DMS 273 (cell line): Measurements from ENCODE around the gene ANXA10.
"Not testable (repeated sequence)": the region's sequence is repeated elsewhere in the genome, so short reads cannot be mapped to it uniquely, and the experiment has no call there.

Source experiments
- DNase-seq: peaks from one replicate; lab custom pipeline; 2025; ENCODE audit not compliant: unreplicated experiment; lab: John Stamatoyannopoulos, UW

The ANXA10 gene

DNA sequence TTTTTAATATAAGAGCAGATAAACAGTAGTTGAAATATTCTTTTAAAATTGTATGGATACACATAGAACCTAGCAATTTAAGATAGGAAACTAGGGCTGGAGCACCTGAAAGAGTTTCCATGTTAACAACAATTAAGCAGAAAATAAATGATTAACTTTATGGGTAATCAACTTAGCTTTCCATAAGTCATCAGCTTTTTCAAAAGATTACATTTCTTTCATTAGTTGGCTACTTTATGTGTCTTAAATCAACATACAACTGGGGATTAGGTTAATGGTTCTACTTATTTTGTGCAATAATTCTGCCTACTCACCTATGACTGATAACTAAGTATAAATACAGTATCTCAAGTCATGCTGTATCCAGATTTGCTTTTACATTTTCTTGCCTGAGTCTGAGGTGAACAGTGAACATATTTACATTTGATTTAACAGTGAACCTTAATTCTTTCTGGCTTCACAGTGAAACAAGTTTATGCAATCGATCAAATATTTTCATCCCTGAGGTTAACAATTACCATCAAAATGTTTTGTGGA, at the start of gene ANXA10:
Gene ANXA10, plus strand, starts transcription at position 362 of the 537 bp plus-strand sequence. Its CDS starts 164 bp downstream, at position 526.
- no peak for DNase-seq

GRCh38 chr4:168045354-168045753, 47.0 kb upstream of the ANXA10 start:
- no peak for DNase-seq

DNA sequence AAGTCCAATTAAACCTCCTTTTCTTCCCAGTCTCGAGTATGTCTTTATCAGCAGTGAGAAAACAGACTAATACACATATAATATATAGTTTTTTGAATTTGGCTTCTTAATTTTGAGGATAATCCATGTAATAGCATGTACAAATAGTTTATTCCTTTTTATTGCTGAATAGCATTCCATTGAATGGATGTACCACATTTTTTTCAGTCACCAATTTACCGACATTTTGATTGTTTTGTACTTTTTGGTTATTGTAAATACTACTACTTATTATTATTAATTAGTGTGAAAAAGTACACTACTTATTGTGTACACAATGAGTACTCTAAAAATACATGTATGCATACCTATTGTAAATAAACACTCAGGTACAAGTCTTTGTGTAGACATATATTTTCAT, 42.3 kb upstream of the ANXA10 start:
- no peak for DNase-seq

DNA sequence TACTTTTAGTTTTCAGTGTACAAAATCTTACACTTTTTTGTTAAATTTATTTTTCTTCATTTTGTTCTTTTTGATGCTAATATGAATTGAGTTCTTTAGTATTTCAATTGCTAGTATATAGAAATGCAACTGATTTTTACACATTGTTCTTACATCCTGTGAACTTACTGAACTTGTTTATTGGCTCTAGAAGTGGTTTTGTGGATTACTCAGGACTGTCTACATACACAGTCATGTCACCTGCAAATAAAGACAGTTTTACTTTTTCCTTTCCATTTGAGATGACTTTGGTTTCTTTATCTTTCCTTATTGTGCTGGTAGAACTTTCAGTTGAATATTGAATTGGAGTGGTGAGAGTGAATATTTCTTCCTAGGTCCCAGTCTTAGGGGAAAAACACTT, 40.8 kb upstream of the ANXA10 start:
- DNase-seq = no peak

- no peak for DNase-seq
Measured at GRCh38 chr4:168057412-168057811, 34.9 kb upstream of the ANXA10 start.

DNA sequence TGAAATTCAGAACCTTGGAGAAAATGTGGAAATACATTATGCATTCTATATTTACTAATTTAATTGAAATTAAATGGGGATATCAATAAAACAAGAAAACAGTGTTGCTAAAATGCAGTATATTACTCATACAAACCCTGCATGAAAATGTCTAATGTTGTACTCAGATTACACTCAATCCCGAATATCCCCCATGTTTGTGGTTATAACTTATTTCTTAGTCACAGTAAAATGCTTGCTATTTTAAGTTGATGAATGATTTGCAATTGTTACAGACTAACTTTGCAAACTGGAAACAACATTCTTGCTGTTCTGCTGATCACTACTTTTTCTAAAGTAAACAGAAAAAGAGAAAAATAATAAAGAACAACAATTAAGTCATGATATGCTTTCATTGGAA, 33.1 kb upstream of the ANXA10 start:
- DNase-seq = no peak

DNA sequence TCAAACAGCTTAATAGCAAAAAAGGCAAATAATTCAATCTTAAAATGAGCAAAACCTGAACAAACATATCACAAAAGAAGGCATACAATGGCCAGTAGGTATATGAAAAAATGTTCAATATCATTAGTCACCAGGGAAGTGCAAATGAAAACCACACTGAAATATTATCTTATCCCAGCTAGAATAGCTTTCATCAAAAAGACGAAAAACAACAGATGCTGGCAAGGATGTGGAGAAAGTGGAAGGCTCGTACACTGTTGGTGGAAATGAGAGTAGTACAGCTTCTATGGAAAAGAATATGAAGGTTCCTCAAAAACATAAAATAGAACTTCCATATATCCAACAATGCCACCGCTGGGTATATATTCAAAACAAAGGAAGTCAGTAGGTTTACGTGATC, 29.3 kb upstream of the ANXA10 start:
- DNase-seq = no peak

GRCh38 chr4:168070903-168071302, 21.4 kb upstream of the ANXA10 start:
- no peak for DNase-seq

GRCh38 chr4:168071304-168071703, 21.0 kb upstream of the ANXA10 start:
- no peak for DNase-seq

- no peak for DNase-seq
Measured at GRCh38 chr4:168074861-168075260, 17.5 kb upstream of the ANXA10 start.

DNA sequence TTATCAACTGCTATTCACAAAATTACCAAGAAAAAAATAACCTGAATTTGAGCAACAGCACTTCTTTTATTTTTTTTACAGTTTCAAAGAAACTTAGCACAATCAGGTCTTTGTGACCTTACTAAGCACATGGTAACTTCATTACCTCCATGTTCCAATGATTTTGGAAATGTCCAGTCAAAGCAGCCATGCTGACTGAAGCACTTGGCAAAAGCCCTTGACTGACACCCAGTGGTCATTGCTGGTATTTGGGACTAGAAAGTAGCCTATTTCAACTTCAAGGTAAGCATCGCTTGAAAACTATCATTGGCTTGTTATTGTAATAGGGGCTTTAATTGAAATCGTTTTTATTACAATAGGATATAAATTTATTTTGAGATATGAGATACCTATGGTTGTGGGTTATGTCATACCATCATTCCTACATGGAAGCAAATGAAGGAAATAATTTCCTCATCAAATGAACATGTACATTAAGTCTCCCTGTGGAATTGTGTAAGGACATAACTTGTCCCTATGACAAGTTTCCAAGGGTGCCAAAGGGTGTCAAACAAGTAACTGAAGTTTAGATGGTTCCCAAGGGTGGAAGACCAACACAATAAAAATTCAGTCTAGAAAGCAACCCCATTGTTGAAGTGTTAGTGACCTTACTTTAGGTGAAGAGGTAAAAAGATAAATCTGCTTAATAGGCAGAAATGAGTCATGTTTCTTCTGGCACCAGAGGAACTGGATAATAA, 15.2 kb upstream of the ANXA10 start:
- peak; percentile 71 for DNase-seq

DNA sequence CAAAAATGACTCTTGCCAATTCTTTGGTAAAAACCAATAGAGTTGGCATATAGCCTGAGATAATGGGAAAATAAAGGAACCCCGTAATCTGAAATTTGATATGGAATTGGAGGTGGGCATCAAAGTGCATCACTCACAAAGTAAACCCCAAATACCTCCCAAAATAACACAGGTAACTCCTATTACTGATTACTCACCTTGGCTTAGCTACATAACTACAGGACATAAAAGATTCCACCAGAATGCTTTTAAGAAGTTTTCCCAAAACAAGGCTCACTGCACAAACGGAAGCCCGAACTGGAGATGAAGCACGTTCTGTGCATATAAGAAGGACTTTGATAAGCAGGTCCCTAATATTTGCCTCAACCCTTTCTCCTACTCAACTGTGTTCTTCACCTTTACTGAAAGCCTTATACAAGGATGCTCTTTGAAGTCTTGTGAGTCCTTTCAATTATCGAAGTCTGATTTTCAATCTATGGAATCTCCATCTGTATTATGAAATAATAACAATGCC, 14.6 kb upstream of the ANXA10 start:
- no peak for DNase-seq

GRCh38 chr4:168082379-168082778, 10.0 kb upstream of the ANXA10 start:
- DNase-seq = no peak

DNA sequence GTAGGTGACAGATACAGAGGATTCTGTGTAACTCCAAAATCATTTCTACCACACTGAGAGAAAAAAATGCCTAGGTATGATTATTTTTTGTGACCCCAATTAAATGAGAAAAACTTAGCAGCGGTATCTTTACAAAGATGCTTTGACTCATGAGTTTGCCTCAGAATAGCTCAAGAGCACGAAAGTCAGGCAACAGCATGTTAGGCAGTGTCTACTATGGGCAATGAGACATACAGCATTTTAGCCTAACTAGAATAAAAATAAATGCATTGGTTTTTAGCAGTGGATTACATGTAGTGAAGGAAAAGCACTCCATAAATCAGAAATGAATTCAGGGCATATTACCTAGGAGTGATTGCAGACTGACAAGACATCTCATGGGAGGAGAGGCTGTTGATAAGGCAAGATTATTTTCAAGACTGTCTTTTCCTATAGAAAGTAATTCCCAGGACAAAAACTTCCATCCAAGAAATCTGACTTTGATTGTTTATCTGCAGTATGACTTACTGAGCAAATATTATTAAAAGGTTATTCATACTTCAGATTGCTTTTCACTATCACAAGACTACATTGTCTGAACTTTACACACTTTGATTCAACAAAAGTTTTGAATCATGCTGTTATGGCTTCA, 3.6 kb downstream of the ANXA10 start:
- DNase-seq = no peak

DNA sequence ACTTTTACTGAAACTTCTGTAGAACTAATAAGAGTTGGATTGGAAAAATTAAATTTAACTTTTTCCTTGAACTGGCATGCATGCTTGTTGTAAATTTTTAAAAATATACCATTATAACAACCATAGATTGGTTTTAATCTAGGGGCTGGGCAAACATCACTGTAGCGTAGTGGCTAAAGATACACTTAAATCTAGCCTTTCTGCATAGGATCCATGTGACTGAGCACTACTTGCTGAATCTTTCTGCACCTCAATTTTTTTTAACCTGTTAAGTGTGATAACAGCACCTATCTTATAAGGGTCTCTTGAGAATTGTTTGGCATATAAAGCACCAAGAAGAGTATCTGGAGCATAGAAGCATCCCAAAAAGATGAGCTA, 4.1 kb downstream of the ANXA10 start:
- no peak for DNase-seq

DNA sequence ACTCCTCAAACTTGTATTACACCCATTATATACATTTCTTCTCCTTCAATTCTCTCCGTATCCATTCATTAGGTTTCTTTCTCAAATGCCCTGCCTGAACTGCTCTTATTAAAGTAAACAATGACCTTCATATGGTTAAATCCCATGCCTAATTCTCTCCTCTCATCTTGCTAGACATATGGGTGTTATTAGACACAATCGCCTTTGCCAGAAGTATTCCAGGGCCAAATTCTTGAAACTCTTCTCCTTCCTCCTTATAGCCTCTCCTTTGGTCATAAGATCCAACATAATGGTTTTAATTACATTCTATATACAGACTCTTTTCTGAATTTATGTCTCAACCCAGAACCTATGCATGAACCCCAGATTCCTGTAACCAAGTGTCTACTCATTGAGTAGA, 4.8 kb downstream of the ANXA10 start:
- no peak for DNase-seq

DNA sequence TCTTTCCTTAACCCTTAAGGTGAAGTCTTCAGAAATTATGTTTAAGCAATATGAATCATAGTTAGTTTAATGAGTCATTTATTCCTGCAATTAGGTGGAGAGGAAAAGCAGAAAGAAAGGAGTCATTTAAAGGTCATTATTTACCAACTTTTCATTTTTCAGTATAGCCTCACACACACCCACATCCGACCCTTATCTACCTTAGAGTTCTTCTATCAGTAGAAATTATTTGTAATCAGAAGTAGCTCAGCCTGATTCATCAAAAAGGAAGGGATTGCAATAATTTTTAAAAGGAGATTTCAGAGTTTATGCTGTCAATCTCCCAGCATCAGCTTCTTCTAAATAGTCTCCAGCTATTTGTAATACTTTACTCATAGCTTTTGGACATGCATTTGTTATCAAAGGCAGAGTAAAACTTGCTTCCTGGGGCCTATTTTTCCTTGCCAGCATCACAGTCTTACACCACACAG, 5.9 kb downstream of the ANXA10 start:
- DNase-seq = no peak

GRCh38 chr4:168099195-168099594, 6.9 kb downstream of the ANXA10 start:
- DNase-seq = no peak

DNA sequence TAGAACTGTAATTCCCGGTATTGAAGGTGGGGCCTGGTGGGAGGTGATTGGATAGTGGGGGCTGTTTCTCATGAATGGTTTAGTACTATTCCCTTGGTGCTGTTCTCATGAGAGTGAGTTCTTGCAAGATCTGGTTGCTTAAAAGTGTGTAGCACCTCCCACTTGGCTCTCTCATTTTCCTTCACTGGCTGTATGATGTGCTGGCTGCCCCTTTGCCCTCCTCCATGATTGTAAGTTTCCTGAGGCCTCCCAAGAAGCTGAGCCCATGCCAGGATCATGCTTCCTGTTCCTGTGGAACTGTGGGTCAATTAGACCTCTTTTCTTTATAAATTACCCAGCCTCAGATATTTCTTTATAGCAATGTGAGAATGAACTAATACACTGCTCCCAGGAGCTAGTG, 8.7 kb downstream of the ANXA10 start:
- no peak for DNase-seq

GRCh38 chr4:168102403-168102802, 10.1 kb downstream of the ANXA10 start:
- no peak for DNase-seq

- DNase-seq = no peak
Measured at GRCh38 chr4:168109527-168109926, 17.2 kb downstream of the ANXA10 start.

GRCh38 chr4:168113059-168113458, 20.7 kb downstream of the ANXA10 start:
- DNase-seq = not testable (repeated sequence)
